GOT3 (cell line): ENCODE measurements around the gene LMBR1.
"Not testable (repeated sequence)": the region's sequence is repeated elsewhere in the genome, so short reads cannot be mapped to it uniquely, and the experiment has no call there.

ENCODE experiments used
- DNase-seq: peaks from one replicate; lab custom pipeline; 2025; ENCODE audit warnings: mixed read lengths; lab: John Stamatoyannopoulos, UW

Gene LMBR1

DNA sequence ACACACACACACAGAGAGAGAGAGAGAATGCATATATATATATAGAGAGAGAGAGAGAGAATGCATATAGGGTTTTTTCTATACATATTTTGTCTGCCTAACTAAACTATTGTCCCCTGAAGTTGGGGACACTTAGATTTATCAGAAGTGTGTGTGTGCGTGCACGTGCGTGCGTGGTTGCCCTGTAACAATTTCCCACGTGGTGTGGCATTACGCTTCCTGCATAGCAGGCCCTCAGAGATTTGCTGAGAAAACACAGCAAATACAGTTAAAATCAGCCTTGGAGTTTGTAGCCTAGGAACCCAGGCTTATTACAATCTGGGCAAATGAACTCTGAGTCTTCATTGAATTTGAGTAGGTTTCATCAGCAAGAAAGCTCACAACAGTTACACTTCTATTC is 237.7 kb downstream of the LMBR1 start:
- no peak for DNase-seq

DNA sequence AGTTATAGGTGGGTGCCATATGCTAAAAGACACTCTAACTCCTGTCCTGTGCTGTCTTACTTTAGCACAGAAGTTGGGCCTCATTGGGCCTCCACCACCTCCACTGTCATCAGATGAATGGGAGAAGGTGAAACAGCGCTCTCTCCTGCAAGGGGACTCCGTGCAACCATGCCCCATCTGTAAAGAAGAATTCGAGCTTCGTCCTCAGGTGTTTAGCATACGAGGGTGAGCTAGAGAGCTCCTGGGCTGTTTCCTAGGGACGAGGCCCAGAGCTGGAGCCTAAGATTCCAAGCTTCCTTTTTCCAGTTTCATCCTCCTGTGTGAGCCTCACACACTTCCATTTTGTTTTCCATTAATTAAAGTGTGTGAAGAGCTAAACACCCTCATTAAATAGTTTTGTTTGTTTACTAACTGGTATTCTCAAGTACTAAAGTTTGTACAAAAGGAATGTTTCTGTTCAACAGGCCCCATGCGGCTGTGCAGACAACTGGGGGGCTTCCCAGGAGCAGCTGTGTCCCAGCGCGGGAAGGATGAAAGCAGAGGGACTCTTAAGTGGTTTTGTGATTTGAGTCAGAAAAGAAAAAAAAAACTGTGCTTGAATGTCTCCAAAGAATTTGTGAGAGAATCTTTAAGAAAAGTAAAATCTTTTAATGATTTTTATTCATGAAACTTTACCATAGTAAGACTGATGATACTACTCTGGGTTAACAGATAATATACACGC is 238.3 kb downstream of the LMBR1 start:
- no peak for DNase-seq

DNA sequence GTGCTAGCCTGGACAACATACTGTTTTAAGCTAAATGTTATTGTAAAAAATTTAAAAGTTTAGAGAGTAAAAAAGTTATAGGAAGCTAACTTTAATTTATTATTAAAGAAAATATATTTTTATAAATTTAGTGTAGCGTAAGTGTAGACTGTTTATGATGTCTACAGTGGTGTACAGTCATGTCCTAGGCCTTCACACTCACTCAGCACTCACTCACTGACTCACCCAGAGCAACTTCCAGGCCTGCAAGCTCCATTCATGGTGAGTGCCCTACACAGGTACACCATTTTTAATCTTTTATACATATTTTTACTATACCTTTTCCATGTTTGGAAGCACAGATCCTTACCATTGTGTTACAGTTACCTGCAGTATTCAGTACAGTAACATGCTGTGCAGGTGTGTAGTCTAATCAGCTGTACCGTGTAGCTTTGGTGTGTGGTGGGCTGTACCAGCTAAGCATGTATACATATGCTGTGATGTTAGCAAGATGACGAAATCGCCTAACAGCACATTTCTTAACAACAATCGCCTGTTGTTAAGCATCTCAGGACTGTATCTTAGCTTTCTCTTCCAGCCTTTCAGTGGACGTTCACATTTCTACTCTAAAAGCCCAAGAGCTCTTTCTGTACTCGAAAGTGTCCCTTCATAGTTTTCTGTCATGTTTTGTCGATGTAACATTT is 240.0 kb downstream of the LMBR1 start:
- no peak for DNase-seq

DNA sequence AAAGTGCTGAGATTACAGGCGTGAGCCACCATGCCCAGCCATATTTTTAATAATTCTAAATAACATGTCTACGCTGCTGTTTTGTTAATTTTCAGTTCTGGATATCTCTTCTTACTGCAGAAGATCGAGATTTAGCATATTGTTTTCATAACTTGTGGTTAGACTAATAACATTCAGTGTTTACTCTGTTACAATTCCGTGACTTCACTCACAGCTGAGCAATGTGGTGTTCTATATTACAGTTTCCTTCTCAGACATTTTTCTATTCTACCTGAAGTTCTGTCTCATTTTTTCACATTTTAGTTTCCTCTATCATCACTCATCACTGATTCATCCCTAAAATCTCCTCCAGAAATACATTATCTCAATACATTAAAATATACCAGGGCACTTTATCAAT is 241.5 kb downstream of the LMBR1 start:
- DNase-seq = no peak

DNA sequence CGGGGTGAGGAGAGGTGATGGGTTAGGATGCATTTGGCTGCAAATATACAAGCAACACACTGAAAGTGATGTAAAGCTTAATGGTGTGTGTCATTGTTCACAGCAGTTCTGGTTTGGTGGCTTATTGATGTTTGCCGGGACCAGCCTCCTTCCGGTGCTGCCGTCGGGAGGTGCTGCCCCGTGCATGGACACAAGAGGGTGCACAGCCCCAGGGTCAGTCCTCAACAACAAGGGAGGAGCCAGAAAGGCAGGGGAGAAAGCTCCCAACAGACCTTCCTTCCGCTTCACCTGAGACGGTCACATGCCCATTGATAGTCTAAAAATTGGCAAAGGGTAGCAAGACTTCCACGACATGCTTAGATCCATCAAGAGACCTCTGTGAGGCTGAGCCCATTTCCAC is 242.9 kb downstream of the LMBR1 start:
- no peak for DNase-seq

DNA sequence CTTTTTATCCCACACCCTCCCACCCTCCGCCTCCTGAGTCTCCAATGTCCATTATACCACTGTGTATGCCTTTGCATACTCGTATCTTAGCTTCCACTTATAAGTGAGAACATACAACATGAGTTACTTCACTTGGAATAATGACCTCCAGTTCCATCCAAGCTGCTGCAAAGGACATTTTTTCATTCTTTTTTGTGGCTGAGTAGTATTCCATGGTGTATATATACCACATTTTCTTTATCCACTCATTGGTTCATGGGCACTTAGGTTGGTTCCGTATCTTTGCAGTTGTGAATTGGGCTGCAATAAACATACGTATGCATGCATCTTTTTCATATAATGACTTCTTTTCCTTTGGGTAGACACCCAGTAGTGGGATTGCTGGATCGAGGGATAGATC is 245.7 kb downstream of the LMBR1 start:
- not testable (repeated sequence) for DNase-seq

DNA sequence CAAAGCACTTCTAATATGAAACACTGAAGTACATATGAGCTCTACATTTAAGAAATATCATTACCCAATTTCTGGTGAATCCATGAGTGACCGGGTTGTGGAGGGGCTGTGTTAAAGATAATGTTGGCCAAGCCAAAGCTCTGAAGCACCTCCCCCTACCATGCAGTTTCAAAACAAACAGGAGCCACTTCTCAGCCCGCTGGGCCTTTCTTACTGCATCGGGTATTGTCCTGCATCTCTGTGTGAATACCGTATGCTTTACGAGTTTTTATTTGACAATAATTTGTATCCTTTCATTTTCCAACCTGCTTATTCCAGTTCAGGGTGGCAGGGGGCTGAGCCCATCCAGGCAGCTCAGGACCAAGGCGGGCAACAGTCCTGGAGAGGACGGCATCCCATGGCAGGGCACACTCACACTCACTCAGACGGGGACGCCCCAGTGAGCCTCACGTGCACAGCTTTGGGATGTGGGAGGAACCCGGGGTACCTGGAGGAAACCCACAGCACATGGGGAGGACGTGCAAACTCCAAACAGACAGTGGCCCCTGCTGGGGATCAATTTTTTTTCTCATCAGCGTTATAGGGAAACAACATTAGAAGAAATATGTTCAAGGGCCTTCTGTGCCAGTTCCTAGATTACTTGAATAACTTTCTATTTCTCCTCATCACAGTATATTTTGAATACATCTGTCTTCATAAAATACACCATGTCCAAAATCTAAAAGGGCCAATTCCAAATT is 250.5 kb downstream of the LMBR1 start:
- DNase-seq = no peak

DNA sequence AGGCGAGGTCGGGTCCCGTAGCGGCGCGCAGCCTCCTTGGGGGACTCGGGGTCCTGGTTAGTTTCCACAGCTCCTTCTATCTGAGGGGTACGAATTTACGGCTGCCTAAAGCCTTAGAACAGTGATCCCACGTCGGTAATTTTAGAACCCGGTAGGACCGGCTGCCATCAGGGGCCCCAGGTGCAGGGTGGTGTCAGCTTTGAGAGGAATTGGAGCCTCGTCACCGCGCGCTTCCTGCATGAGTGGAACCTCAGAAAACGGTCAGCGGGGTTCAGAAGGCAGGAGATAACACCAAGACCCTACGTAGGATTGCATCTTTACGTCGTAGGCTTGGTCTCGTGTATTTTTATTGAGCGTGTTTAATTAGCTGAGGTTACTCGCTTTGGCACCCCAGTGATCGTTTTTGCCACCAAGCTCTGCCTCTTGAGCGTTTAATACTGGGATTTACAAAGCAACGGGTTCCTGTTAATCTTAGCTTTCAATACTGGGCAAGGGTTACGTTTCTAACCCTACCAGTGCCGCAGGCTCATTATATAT is 252.0 kb downstream of the LMBR1 start:
- DNase-seq = no peak

DNA sequence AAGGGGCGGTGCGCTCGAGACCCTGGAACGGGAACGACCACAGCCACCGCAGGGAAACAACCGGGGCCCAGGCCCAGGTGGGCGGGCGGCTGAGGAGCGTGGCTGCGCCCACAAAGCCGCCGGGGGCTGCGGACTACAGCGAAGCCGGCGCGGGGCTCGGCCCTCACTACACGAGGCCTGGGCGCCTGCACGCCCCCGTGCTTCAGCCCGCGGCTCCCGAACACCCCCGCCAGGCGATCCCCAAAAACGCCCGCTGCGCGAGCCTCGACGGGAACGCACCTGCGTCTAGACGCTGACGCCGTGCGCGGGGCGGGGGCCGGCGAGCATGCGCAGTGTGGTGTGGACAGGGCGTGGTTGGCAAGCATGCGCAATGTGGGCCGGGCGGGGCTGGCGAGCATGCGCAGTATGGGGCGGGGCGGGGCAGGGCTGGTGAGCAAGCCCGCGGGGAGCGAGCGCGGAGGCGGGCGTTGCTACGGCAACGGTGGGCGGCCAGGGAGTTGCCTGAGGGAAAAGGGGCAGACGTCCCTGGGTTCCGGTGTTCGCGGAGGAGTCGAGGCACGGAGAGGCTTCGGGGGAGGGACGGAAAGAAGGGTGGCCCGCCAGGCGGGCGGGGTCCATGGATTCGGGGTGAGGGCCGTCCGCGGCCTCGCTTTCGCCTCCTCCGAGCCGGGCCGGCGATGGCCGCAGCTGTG is 252.6 kb downstream of the LMBR1 start, which contains the start of gene RNF32:
Gene RNF32 (plus strand): TSS at position 518 of the 692 bp plus-strand sequence. CDS start 3,104 bp downstream, outside the sequence.
- DNase-seq = peak; percentile 86

DNA sequence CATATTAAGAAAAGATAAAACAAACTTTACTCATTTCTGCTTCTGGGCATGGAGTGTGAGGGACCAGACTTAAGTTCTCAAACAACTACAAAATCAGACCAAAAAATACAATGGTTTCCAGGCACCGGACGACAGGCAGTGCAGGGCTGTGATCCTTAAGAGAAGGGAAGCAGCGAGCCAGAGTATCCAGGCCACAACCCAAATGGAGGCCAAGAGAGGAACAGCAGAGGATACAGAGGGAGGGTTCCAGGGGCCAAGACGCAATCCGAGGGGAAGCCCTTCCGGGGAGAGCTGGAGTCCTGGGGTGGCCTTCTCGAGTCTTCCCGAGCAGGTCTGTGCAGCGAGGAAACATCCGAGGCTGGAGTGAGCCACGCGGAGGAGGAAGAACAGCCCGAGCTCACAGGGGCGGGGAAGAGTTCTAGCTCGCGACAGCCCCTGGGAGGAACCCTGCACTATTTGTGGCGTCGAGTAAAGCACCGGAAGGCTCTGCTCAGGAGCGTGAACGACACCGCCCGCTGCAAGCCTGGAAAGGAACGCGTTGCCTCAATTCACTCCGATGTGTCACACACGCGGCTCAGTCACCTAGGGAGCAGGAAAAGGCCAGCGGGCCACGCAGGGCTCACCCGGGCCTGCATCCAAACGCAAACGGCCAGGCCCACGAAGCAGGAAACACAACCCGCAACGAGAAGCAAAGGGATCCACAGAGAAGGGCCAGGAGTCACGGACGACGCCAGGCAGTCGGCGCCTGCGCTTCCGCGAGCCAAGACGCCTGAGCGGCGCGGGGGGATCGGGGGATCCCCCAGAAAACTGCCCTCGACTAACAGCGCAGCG is 253.3 kb downstream of the LMBR1 start:
- no peak for DNase-seq

DNA sequence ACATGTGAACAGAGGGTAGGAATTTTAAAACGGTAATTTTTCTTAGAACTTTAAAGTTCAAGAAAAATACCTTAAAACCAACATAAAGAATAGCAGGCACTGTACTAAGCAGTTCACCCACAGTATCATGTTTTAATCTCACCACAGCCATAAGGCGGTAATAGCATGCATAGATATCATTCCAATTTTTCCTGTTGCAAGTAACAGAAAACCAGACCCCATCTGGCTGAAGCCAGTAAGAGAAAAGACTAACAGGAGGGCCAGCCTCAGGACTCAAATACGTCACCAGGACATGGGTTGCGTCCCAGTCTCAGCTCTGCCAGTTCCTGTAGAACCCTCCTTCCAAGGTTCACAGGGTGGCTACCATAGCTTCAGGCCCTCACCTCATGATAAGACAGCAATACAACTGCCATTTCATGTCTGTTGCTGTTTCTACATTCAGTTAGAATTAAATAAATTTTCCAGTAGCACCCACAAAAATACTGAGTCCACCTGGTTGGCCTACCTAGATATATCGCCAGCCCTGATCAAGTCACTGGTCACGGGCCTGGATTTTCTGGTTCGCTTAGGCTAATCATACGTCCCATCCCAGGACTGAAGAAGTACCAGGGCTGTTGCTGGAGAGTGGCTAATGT is 254.4 kb downstream of the LMBR1 start:
- no peak for DNase-seq

DNA sequence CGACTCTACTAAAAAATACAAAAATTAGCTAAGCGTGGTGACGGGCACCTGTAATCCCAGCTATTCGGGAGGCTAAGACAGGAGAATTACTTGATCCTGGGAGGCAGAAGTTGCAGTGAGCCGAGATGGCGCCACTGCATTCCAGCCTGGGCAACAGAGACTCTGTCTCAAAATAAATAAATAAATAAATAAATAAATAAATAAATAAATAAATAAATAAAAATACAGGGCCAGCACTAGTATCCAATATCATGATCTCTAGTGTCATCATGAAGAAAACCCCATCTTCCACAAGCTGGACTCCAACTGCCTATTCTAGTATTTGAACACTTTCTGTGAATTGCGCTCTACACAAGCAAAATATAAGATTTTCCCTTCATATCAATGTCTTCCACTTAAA is 255.9 kb downstream of the LMBR1 start:
- DNase-seq = not testable (repeated sequence)

DNA sequence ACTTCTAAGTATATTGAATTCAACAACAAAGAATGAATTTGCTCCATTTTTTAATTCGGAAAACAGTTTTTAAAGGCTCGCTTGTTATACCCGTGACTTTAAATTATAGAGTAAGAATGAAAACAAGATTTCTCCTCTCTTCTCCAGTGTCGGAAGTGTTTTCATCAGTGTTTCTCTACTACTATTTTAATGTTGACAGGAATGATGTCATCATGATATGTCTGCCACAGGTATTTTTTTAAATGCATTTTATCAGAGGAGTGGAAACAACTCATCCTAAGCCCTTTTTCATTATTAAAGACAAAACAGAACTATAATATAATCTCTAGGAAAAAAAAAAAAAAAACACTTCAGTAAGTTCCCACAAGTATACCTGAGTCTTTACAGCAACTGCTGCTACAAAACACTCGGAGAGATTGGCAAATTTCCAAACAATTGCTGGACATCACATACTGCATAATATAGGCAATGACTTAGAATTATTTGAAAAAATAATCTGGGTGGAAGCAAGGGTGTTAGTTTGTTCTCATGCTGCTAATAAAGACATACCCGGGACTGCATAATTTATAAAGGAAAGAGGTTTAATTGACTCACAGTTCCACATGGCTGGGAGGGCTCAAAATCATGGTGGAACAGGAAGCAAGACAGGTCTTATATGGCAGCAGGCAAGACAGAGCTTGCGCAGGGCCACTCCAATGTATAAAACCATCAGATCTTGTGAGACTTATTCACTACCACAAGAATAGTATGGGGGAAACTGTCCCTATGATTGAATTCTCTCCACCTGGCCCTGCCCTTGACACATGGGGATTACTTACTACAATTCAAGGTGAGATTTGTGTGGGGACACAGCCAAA is 257.2 kb downstream of the LMBR1 start:
- no peak for DNase-seq

DNA sequence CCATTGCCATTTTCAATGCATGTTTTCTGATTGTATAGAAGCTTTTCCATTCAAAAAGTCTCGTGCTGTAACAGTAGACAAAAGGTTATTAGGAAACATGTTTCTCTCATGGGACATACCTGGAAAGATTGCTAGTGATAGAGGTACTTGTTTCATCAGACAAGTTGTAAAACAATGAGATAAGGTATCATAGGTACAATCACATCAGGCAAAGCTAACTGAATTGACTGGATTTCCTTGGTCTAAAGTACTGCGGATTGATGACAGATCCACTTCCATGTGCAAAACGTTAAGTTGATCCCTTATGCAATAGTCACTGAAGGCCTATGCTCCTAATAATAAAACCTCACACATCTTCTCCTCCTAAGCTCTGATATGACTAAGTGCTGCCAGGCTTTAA is 258.9 kb downstream of the LMBR1 start:
- DNase-seq = no peak

DNA sequence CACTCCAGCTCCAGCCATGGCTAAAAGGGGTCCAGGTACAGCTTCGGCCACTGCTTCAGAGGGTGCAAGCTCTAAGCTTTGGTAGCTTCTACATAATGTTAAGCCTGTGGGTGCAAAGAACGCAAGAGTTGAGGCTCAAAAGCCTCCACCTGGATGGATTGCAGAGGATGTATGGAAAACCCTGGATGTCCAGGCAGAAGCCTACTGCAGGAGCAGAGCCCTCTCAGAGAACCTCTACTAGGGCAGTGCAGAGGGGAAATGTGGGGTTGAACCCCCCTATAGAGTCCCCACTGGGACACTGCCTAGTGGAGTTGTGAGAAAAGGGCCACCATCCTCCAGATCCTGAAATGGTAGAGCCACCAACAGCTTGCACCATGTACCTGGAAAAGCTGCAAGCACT is 263.1 kb downstream of the LMBR1 start:
- DNase-seq = no peak

DNA sequence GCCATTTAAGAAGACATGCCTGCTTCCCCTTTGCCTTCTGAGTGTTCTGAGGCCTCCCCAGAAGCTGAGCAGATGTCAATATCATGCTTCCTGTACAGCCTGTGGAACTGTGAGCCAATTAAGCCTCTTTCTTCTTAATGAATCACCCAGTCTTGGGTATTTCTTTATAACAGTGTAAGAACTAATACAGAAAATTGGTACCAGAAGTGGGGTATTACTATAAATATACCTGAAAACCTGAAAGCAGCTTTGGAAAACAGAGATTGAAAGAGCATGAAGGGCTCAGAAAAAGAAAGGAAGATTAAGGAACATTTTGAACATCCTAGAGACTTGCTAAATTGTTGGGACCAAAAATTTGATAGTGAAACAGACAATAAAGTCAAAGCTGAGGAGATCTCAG is 264.4 kb downstream of the LMBR1 start:
- no peak for DNase-seq
